ENCODE data around the gene CENPA.
"Not testable (repeated sequence)": the region's sequence is repeated elsewhere in the genome, so short reads cannot be mapped to it uniquely, and the experiment has no call there.

CENPA gene

DNA sequence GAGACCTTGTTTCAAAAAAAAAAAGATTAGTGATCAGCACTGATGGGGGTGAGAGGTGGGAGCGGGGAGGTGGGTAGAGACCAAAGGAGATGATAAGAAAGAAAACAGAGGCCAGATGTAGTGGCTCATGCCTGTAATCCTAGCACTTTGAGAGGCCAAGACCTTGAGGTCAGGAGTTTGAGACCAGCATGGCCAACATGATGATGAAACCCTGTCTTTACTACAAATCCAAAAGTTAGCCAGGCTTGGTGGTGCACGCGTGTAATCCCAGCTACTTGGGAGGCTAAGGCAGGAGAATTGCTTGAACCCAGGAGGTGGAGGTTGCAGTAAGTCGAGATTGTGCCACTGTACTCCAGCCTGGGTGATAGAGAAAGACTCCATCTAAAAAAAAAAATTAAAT is 31.3 kb upstream of the CENPA start:
- no peak for DNase-seq
- TF ChIP-seq GATA1 (IDR thresholded peaks at IDR 0.05; ENCODE audit: low read depth, low read length) (no peak), POLR2A (IDR thresholded peaks at IDR 0.05; ENCODE audit: low read length) (no peak)

DNA sequence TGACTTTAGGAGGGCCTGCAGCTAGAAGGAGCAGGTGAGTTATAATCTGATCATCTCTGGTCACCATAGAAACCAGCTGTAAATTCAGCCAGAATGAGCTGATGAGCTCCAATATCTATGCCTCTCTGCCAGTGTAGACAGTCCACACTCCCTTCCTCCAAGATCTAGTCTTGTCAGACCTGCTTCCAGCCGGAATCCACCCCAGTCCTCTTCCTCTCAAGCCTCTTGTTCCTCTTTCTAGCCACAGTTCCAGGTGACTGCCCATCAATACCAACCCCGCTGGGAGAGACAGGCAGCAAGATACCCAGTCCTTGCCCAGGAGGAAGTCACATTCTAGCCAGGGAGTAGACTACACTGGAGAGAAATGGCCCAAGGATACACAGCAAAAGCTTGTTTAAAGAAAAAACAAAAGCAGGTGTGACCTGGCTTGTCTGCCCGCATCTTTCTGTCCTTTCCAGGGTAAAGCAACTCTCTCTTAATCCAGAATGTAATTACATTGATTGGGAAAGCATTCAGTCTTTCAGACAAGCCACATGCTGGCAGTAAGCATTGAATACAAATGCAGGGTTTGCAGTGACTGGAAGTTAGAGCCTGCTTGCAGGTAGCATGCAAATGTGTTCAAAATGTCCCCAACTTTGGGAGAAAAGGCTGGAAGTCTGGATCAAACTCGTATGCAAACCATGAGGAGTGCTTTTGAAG is 30.7 kb upstream of the CENPA start:
- no peak for TF ChIP-seq POLR2A (IDR thresholded peaks at IDR 0.05; ENCODE audit: low read length)
- TF ChIP-seq GATA1 (IDR thresholded peaks at IDR 0.05; ENCODE audit: low read depth, low read length): no peak
- no peak for DNase-seq

DNA sequence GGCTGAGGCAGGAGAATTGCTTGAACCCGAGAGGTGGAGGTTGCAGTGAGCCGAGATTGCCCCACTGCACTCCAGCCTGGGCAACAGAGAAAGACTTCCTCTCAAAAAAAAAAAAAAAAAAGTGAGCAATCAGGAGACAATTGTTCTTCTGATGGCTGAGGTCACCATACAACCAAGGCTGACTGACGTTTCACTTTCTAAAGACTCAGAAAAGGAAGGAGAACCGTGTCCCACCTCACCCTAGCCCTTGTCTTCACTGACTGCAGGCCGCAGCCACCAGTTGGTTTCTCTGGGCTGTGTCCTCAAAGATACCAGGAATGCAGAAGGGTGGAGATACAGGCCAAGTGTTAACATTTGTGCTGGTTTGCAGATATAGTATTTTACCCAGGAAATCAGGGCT is 29.5 kb upstream of the CENPA start:
- DNase-seq: no peak
- TF ChIP-seq GATA1 (IDR thresholded peaks at IDR 0.05; ENCODE audit: low read depth, low read length) (no peak), POLR2A (IDR thresholded peaks at IDR 0.05; ENCODE audit: low read length) (no peak)

DNA sequence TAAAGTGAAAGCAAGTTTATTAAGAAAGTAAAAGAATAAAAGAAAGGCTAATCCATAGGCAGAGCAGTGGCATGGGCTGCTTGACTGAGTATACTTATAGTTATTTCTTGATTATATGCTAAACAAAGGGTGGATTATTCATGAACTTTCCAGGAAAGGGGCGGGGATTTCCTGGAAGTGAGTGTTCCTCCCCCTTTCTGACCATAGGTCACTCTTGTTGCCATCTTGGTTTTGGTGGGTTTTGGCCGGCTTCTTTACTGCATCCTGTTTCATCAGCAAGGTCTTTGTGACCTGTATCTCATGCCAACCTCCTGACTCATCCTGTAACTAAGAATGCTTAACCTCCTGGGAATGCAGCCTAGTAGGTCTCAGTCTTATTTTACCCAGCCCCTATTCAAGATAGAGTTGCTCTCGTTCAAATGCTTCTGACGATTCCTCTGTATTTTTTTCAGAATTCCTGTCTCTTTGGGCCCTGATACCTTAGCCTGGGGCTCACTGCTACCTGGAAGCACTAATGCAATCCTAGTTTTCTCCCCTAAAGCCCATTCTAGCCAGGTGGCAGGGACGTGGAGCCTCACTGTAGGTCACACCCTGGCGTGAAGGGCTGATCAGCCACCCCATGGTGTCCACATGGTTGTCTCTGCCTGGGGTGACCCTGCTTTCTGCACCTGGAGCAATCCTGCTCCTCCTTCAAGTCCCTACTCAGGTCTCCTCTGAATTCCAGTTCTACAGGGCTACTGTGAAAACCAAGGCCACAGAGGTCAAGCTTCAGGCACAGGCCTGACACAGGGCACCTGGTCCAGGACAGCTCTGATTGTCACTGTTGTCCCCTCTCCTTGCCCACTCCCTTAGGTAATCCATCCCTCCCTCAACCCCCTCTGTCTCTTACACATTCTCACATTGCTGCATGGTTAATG is 27.7 kb upstream of the CENPA start:
- peak; percentile 30 to 72 for DNase-seq
- TF ChIP-seq GATA1 (IDR thresholded peaks at IDR 0.05; ENCODE audit: low read depth, low read length) (no peak), POLR2A (IDR thresholded peaks at IDR 0.05; ENCODE audit: low read length) (no peak)

DNA sequence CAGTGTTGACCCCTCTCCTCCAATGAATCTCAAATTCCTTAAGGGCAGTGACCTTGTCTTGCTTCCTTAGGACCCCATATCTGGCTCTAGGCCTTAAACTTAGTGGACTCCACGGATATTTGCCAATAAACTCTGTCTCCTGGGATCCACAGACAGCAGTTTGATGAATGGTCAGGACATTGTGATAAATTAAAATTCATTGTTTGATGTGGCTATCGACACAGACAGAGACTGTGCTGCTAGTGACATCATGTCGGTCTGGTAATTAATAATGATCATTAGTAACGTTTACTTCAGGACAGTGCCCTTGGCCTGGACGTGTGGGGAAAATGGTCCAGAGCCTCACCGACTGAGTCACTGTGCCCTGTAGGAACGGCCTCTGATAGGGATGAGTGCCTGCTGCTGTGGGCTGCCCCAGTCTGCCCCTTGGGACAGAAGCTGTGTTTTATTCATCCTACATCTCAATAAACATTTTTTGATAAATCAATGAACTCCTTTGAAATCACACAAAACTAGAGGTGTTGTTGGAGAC is 27.0 kb upstream of the CENPA start:
- no peak for TF ChIP-seq POLR2A (IDR thresholded peaks at IDR 0.05; ENCODE audit: low read length)
- TF ChIP-seq GATA1 (IDR thresholded peaks at IDR 0.05; ENCODE audit: low read depth, low read length): no peak
- no peak for DNase-seq

DNA sequence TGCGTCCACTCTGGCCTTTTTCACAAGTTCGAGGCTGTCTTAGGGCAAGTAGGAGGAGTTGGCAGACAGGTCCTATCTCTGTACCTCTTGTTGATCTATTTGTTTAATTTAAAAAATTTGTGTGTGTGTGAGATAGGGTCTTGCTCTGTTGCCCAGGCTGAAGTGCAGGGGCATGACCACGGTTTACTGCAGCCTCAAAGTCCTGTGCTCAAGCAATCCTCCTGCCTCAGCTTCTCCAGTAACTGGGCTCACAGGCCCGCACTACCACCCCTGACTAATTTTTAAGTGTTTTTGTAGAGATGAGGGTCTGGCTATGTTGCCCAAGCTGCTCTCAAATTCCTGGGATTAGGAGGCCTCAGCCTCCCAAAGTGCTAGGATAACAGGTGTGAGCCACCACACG is 26.0 kb upstream of the CENPA start:
- TF ChIP-seq GATA1 (IDR thresholded peaks at IDR 0.05; ENCODE audit: low read depth, low read length): no peak
- no peak for DNase-seq

DNA sequence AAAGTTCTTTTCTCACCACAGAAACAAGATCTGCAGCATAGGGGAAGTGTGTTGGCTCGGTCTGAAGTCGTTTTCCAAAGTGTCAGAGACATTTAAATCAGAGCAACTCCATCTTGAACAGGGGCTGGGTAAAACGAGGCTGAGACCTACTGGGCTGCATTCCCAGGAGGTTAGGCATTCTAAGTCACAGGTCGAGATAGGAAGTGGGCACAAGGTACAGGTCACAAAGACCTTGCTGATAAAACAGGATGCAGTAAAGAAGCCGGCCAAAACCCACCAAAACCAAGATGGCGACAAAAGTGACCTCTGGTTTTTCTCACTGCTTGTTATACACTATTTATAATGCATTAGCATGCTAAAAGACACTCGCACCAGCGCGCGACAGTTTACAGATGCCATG is 24.9 kb upstream of the CENPA start:
- not testable (repeated sequence) for DNase-seq

DNA sequence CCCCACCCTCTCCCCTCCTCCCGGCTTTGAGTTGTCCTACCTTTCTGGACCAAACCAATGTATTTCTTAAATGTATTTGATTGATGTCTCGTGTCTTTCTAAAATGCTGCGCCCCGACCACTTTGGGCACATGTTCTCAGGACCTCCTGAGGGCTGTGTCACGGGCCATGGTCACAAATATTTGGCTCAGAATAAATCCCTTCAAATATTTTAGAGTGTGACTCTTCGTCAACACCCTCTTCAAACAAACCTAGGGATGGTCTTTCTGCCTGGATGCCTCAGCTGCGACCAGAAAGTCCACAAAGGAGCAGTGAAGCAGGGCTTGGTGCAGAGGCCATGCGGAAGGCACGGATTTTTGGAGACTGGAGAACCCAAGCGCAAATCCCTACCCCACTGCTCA is 22.8 kb upstream of the CENPA start:
- no peak for DNase-seq
- no peak for TF ChIP-seq POLR2A (IDR thresholded peaks at IDR 0.05; ENCODE audit: low read length)
- no peak for TF ChIP-seq GATA1 (IDR thresholded peaks at IDR 0.05; ENCODE audit: low read depth, low read length)

DNA sequence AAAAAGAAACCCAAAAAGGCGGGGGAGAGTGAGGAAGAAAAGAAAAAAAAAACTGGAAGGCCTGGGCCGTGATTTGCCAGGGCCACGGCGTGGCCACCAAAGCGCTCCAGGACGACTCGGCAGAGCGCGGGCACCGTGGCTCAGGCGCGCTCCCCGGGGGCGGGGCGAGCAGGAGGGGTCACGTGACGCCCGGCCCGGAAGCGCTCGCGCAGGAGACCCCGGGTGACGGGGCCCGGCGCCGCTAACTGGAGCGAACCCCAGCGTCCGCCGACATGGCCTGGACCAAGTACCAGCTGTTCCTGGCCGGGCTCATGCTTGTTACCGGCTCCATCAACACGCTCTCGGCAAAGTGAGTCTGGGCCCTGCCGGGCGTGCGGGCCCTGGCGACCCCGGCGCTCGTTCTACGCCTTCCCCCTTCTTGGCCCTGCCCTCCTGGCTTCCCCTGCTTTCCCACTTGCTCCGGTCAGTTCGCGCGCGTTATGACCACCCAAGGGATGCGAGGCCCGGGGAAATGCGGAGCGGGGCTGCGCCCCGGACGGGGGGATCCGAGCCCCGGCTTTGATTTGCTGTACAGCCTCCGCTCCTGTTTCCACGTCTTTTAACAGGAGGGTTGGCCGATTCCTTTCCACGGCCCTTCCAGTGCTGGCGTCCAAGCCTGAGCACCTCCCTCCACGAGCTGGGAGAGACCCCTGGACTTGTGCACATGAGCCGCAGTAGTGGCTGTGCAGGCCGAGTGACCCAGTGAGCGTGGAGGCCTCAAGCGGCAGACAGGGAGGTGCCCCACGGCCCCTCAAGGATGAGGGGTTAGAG is 21.6 kb upstream of the CENPA start, which contains the start of gene SLC35F6:
Gene SLC35F6 (plus strand): TSS at position 207 of the 810 bp plus-strand sequence. CDS start 66 bp downstream, at position 273.
- TF ChIP-seq POLR2A (IDR thresholded peaks at IDR 0.05; ENCODE audit: low read length): peak; percentile 70
- no peak for TF ChIP-seq GATA1 (IDR thresholded peaks at IDR 0.05; ENCODE audit: low read depth, low read length)
- peak; percentile 81 to 89 for DNase-seq

DNA sequence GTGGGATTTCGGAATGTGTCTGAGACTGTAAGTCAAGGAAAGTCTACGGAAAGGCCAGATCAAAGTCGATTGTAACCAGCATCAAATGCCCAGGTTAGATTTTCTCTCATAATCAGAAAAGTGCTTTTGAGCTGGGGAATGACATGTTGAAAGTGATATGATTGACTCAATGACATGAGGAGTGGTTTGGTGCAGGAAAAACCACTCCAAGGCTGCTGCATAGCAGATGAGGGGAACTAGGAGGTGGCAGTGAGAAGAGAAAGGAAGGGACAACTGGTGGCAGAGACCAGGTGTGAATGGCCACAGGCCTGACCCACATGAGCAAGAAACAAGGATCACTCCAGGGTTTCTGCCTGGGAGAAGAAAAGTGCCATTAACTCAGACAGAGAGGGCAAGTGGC is 20.9 kb upstream of the CENPA start:
- TF ChIP-seq POLR2A (IDR thresholded peaks at IDR 0.05; ENCODE audit: low read length): no peak
- no peak for TF ChIP-seq GATA1 (IDR thresholded peaks at IDR 0.05; ENCODE audit: low read depth, low read length)
- peak in 1 of 2 experiments; percentile 42 for DNase-seq

DNA sequence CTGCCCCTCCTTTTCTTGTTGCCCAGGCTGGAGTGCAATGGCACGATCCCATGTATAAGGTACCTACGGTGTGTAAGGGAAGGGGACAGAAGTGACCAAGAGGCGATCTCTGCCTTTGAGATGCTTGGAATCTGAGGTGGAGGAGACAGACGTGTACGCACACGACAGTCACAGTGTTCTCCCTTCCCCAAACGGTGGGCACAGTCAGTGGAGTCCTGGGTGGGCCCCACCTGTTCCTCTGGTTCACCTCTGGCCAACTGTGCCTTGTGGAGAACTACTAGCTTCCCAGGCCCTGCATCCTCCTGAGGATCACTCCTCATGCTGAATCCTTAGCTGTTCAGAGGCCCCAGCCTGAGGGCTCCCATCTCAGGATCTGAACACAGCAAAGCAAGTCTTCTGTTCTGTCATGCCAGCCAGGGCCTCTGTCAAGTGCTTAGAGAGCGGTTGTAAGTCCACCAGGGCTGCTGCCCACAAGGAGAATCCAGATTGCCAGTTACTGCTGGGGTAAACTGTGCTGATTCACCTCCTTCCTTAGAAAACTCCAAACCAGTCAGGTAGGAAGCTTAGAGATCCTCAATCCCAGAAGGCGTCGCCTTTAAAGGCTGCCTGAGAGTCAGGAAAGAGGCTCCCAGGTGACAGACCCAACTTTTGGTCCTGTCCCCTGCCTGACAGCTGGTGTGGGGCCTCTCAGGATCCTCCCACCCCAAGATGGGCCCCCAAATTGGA is 20.2 kb upstream of the CENPA start:
- TF ChIP-seq POLR2A (IDR thresholded peaks at IDR 0.05; ENCODE audit: low read length) (no peak), GATA1 (IDR thresholded peaks at IDR 0.05; ENCODE audit: low read depth, low read length) (no peak)
- no peak for DNase-seq

DNA sequence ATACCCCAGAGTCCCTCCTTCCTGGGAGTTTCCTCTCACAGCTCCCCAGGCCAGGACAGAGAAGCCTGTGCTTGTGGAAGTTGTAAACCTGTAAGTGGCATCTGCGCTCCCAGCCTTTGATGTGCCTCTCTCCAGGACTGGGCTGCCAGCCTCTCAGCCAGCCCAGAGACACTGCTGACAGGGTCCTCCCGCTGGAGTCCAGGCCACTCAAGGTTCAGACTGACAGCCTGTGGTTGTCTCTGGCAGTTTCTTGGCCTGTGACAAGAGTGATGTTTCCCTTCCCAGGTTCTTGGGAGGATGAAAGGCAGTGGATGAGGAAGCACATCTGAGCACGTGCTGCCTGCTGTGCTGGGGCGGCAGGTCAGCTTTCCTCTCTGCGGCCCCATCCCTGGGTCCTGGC is 18.7 kb upstream of the CENPA start:
- DNase-seq: no peak
- TF ChIP-seq GATA1 (IDR thresholded peaks at IDR 0.05; ENCODE audit: low read depth, low read length) (no peak), POLR2A (IDR thresholded peaks at IDR 0.05; ENCODE audit: low read length) (no peak)

DNA sequence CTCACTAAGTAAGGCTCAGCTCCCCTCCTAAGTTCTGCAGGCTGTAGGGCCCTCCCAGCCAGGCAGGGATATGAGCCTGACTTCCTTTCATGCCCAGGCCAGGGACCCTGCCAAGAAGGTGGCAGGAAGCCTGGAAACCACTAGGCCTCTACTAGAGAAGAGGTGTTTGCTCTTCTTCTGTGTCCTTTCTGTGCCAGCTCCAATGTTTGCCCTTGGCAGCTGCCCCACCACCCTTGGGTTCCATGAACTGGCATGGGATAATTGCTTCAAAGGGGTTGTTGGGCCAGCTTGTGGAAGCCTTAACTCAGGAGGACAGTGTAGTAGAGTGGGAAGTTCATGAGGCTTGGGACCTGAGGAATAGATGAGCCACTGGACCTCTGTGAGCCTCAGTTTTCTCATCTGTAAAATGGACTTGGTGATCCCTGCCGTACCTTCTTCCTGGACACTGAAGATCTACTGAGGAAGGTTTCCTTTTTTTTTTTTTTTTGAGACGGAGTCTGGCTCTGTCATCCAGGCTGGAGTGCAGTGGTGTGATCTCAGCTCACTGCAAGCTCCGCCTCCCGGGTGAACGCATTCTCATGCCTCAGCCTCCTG is 17.9 kb upstream of the CENPA start:
- TF ChIP-seq GATA1 (IDR thresholded peaks at IDR 0.05; ENCODE audit: low read depth, low read length) (no peak), POLR2A (IDR thresholded peaks at IDR 0.05; ENCODE audit: low read length) (no peak)
- no peak for DNase-seq
